GM23248 (cell line): ENCODE data around the gene MGAT4B. TPM values are rescaled to one million over a fixed set of nuclear protein-coding genes. Genes with fewer than 3 reads are reported as not detected.
"Not testable (repeated sequence)": the region's sequence is repeated elsewhere in the genome, so short reads cannot be mapped to it uniquely, and the experiment has no call there.

Source experiments
- DNase-seq: peaks from one replicate; pipeline ENCODE4 v3.0.0-alpha.2; 2015
- H2AFZ ChIP-seq: fragments of 200-600 bp; sonication (generic); 2 replicates; pipeline ENCODE4 v1.6.1; 2016; ENCODE audit warnings: antibody characterized with exemption
- H3F3A ChIP-seq: fragments of 200-600 bp; sonication (generic); 2 replicates; pipeline ENCODE4 v1.6.1; 2016; ENCODE audit warnings: mild to moderate bottlenecking, antibody characterized with exemption, mixed run types; ENCODE audit not compliant: insufficient read depth
- H3K27ac ChIP-seq: fragments of 200-600 bp; sonication (generic); 2 replicates; pipeline ENCODE4 v1.5.1; 2016; ENCODE audit warnings: mild to moderate bottlenecking
- H3K27me3 ChIP-seq: fragments of 200-600 bp; sonication (generic); replicated peaks from 2 replicates; pipeline ENCODE4 v1.6.1; 2016; ENCODE audit warnings: mild to moderate bottlenecking; ENCODE audit not compliant: insufficient read depth
- H3K36me3 ChIP-seq: fragments of 200-600 bp; sonication (generic); 2 replicates; pipeline ENCODE4 v1.6.1; 2016; ENCODE audit warnings: low read depth, mild to moderate bottlenecking
- H3K4me1 ChIP-seq: fragments of 200-600 bp; sonication (generic); 2 replicates; pipeline ENCODE4 v1.6.1; 2016; ENCODE audit warnings: mild to moderate bottlenecking; ENCODE audit not compliant: insufficient read depth
- H3K4me2 ChIP-seq: fragments of 200-600 bp; sonication (generic); one replicate; pipeline ENCODE4 v1.6.1; 2016; ENCODE audit warnings: mild to moderate bottlenecking; ENCODE audit not compliant: unreplicated experiment
- H3K4me3 ChIP-seq: fragments of 200-600 bp; sonication (generic); 2 replicates; pipeline ENCODE4 v1.5.1; 2016; ENCODE audit warnings: mild to moderate bottlenecking
- H3K79me2 ChIP-seq: fragments of 200-600 bp; sonication (generic); 2 replicates; pipeline ENCODE4 v1.6.1; 2016; ENCODE audit warnings: mild to moderate bottlenecking; ENCODE audit not compliant: insufficient read depth
- H3K9ac ChIP-seq: fragments of 200-600 bp; sonication (generic); 2 replicates; pipeline ENCODE4 v1.6.1; 2016; ENCODE audit warnings: mild to moderate bottlenecking
- H3K9me2 ChIP-seq: fragments of 200-600 bp; sonication (generic); 2 replicates; pipeline ENCODE4 v1.6.1; 2016; ENCODE audit warnings: mixed run types, mild to moderate bottlenecking, moderate library complexity; ENCODE audit not compliant: insufficient read depth
- H3K9me3 ChIP-seq: fragments of 200-600 bp; sonication (generic); one replicate; pipeline ENCODE4 v1.6.1; 2017; ENCODE audit warnings: low read depth
- H4K20me1 ChIP-seq: fragments of 200-600 bp; sonication (generic); 2 replicates; pipeline ENCODE4 v1.6.0; 2016; ENCODE audit not compliant: insufficient read depth
- EZH2 ChIP-seq: fragments of 200-600 bp; sonication (generic); IDR thresholded peaks from 2 replicates; pipeline ENCODE4 v1.6.1; 2018; ENCODE audit warnings: antibody characterized with exemption, mild to moderate bottlenecking; ENCODE audit not compliant: insufficient read depth, poor library complexity, severe bottlenecking
- EZH2phosphoT487 ChIP-seq: fragments of 200-600 bp; sonication (generic); IDR thresholded peaks from 2 replicates; pipeline ENCODE4 v1.6.1; 2018; ENCODE audit warnings: antibody characterized with exemption, moderate library complexity, mild to moderate bottlenecking, low read depth; ENCODE audit not compliant: insufficient read depth
- WGBS, 2 experiments: methylation state at CpG; one replicate each; pipeline ENCODE4 v1.1.6; 2015 to 2017; ENCODE audit warnings: low lambda C conversion rate in 2 of 2, low coverage in 1 of 2; ENCODE audit errors: missing lambda C conversion rate in 2 of 2; 5-methylcytosine and 5-hydroxymethylcytosine counted together
- in situ Hi-C: fragments of 300-500 bp; cut with MboI; formaldehyde crosslinking; loops from 2 replicates; pipeline ENCODE4 v1.15.0; 2020
- polyA plus RNA-seq: library from polyadenylated mRNA; unstranded; fragments of >200 nt; fragmentation: Nextera tagmentation; extraction: Ambion mirVana; gene quantifications from 2 replicates; pipeline ENCODE4 v1.2.1, GENCODE V29; 2016
- total RNA-seq: library from RNA; depleted of rRNA; stranded (reverse); fragments of >200 nt; shearing (Covaris generic); gene quantifications from 2 replicates; pipeline ENCODE4 v1.2.3, GENCODE V29; 2014

MGAT4B gene
- total and polyA plus RNA-seq, 2 experiments from 2014 or later, result 28.0 to 143 TPM

GRCh38 chr5:179836225-179837019 lies 29.8 kb upstream of the MGAT4B start:
- Histone ChIP-seq H3K4me1 (no peaks in the 10 kb centered on the region), H3F3A (peaks cover 32% of the 10 kb centered on the region), H4K20me1 (no peaks in the 10 kb centered on the region), H3K27ac (0 out of 2 replicates have a peak overlapping the region, but pooled peaks have one; percentile 24), H3K9me2 (no peaks in the 10 kb centered on the region), H2AFZ (no peak overlapping the region), H3K4me2 (no peak overlapping the region), H3K4me3 (no peak overlapping the region), H3K79me2 (peaks cover 9% of the 10 kb centered on the region; the same call in 1 of the 2 replicates), H3K36me3 (peaks cover 42% of the 10 kb centered on the region), H3K9me3 (no peaks in the 10 kb centered on the region), H3K27me3 (no peaks in the 10 kb centered on the region), H3K9ac (no peak overlapping the region)
- WGBS, 2 experiments, result 98% methylated on average over 19 of the region's 19 CpGs
- TF ChIP-seq EZH2, result no peak
- no peak for TF ChIP-seq EZH2phosphoT487
- DNase-seq, result peak; percentile 47
- in situ Hi-C loops, result no loop called here

GRCh38 chr5:179834871-179835270 lies 28.2 kb upstream of the MGAT4B start:
- H3F3A ChIP-seq, result peaks cover 40% of the 10 kb centered on the region
- in situ Hi-C loops, H3K4me1 ChIP-seq, H2AFZ ChIP-seq, H3K4me3 ChIP-seq, H3K4me2 ChIP-seq, DNase-seq, H3K9me3 ChIP-seq, H4K20me1 ChIP-seq, H3K27ac ChIP-seq, H3K9me2 ChIP-seq, H3K27me3 ChIP-seq, H3K9ac ChIP-seq: not testable (repeated sequence)
- 90 to 93% methylated on average over 5 to 28 of the region's 28 CpGs for WGBS, 2 experiments
- H3K79me2 ChIP-seq, result peaks cover 19% of the 10 kb centered on the region
- H3K36me3 ChIP-seq, result peaks cover 55% of the 10 kb centered on the region

GRCh38 chr5:179834120-179834519 lies 27.5 kb upstream of the MGAT4B start:
- WGBS, 2 experiments, result 77 to 80% methylated on average over 8 of the region's 8 CpGs
- TF ChIP-seq EZH2 (no peak), EZH2phosphoT487 (no peak)
- H3K4me3 ChIP-seq, result no peak overlapping the region

GRCh38 chr5:179833709-179834070 lies 27.0 kb upstream of the MGAT4B start:
- Histone ChIP-seq H3K9me2 (no peaks in the 10 kb centered on the region), H3K9me3 (no peaks in the 10 kb centered on the region), H3K27me3 (no peaks in the 10 kb centered on the region), H3K27ac (no peak overlapping the region), H3K4me1 (no peaks in the 10 kb centered on the region), H3K79me2 (peaks cover 29% of the 10 kb centered on the region), H3K9ac (no peak overlapping the region), H2AFZ (no peak overlapping the region), H3F3A (peaks cover 49% of the 10 kb centered on the region), H3K36me3 (peaks cover 64% of the 10 kb centered on the region), H3K4me2 (no peak overlapping the region), H3K4me3 (no peak overlapping the region), H4K20me1 (no peaks in the 10 kb centered on the region)
- in situ Hi-C loops, result no loop called here
- 96 to 100% methylated on average over 3 of the region's 3 CpGs for WGBS, 2 experiments
- DNase-seq, result no peak
- TF ChIP-seq EZH2 (no peak), EZH2phosphoT487 (no peak)

More at GRCh38 chr5:179834120-179834519, 27.5 kb upstream of the MGAT4B start:
- in situ Hi-C loops, result no loop called here
- Histone ChIP-seq H3K36me3 (peaks cover 62% of the 10 kb centered on the region), H2AFZ (no peak overlapping the region), H3K9me2 (no peaks in the 10 kb centered on the region), H3K9ac (no peak overlapping the region), H3F3A (peaks cover 47% of the 10 kb centered on the region), H3K4me1 (no peaks in the 10 kb centered on the region), H3K79me2 (peaks cover 27% of the 10 kb centered on the region), H3K9me3 (no peaks in the 10 kb centered on the region), H3K27me3 (no peaks in the 10 kb centered on the region), H3K27ac (no peak overlapping the region), H4K20me1 (no peaks in the 10 kb centered on the region), H3K4me2 (no peak overlapping the region)
- DNase-seq, result no peak
